Nephron progenitor cell (in vitro differentiated cells): ENCODE results near the gene COLEC12.
A peak's percentile ranks its signal among the peaks of the same experiment; 100 is the strongest.

Experiments used
- DNase-seq: peaks from one replicate; pipeline ENCODE4 v3.0.0; 2021
- H3K27ac Mint-ChIP-seq: 2 replicates; pipeline ENCODE4 v1.8.0; 2021; ENCODE audit warnings: mild to moderate bottlenecking, moderate library complexity, mixed read lengths
- H3K27me3 Mint-ChIP-seq: 2 replicates; pipeline ENCODE4 v1.8.0; 2021; ENCODE audit warnings: mild to moderate bottlenecking, low read depth, mixed read lengths; ENCODE audit not compliant: poor library complexity
- H3K36me3 Mint-ChIP-seq: 2 replicates; pipeline ENCODE4 v1.8.0; 2021; ENCODE audit warnings: low read depth, mixed read lengths
- H3K4me1 Mint-ChIP-seq: 2 replicates; pipeline ENCODE4 v1.8.0; 2021; ENCODE audit warnings: mixed read lengths
- H3K4me3 Mint-ChIP-seq: 2 replicates; pipeline ENCODE4 v1.8.0; 2021; ENCODE audit warnings: mild to moderate bottlenecking, moderate library complexity, mixed read lengths
- H3K9me3 Mint-ChIP-seq: 2 replicates; pipeline ENCODE4 v1.8.0; 2021; ENCODE audit warnings: mild to moderate bottlenecking, moderate library complexity, mixed read lengths
- TF ChIP-seq, protein P1 (sequence below): fragments of 200-600 bp; sonication (generic); IDR thresholded peaks from 2 replicates; pipeline ENCODE4 v1.5.0; 2021; ENCODE audit warnings: antibody characterized with exemption

The COLEC12 gene

DNA sequence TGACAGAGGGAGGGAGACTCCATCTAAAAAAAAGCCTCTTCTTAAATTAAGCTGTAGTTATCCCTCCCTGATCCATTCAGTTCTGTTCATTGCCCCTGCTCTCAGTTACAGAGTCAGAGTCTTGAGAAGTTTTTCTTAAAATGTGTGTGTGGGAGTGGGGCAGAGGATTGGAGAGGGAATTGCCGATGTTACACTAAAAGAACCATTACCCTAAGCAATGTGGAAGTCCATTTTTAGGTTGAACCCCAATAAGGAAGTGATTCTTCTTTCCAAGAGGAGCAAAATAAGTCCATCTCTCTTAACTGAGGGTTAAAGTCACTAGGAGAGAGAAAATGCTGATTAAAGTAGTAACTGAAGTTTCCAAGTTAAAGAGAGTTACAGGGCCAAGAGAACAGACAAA is 211.5 kb downstream of the COLEC12 start:
- Mint-ChIP-seq H3K9me3 (no peaks in the 10 kb centered on the region), H3K36me3 (no peaks in the 10 kb centered on the region), H3K4me3 (no peak overlapping the region), H3K27ac (no peak overlapping the region), H3K27me3 (peaks cover 3% of the 10 kb centered on the region), H3K4me1 (no peaks in the 10 kb centered on the region)
- no peak for DNase-seq
- TF ChIP-seq, protein P1, sequence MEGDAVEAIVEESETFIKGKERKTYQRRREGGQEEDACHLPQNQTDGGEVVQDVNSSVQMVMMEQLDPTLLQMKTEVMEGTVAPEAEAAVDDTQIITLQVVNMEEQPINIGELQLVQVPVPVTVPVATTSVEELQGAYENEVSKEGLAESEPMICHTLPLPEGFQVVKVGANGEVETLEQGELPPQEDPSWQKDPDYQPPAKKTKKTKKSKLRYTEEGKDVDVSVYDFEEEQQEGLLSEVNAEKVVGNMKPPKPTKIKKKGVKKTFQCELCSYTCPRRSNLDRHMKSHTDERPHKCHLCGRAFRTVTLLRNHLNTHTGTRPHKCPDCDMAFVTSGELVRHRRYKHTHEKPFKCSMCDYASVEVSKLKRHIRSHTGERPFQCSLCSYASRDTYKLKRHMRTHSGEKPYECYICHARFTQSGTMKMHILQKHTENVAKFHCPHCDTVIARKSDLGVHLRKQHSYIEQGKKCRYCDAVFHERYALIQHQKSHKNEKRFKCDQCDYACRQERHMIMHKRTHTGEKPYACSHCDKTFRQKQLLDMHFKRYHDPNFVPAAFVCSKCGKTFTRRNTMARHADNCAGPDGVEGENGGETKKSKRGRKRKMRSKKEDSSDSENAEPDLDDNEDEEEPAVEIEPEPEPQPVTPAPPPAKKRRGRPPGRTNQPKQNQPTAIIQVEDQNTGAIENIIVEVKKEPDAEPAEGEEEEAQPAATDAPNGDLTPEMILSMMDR = no peak

DNA sequence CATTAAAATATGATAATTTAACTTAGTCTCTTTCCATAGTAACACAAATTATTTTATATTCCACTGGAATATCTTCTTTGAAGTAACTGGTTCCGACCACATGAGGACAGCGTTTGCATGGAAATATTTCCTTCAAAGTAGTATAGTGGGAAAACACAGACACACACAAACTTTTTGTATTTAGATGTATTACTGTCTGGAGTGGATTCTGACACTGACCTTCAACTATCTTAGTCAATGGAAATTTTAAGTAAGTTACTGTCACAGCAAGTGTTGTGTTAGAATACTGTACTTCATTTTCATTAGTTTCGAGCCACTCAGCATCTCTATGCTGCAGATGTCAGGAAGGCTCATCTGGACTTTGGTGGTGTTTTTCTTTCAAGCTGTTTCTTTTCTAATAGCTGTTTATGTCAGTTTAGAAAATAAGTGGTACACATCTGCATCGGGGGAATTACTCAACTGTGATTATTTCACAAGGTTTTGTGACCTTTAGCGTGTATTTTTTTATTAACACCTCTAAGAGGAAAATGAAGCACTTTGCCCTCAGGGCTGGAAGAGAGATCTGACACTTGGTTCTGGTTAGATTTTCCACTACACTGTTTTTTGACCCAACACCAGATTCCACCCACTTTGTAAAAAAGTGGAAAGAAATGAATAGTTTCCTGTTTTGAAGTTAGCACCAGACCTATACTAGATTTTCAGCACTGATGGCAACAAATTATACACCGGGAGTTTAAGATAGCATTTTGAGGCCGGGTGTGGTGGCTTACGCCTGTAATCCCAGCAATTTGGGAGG is 213.8 kb downstream of the COLEC12 start:
- no peaks in the 10 kb centered on the region for H3K36me3 Mint-ChIP-seq
- H3K4me3 Mint-ChIP-seq = no peak overlapping the region
- no peaks in the 10 kb centered on the region for H3K9me3 Mint-ChIP-seq
- H3K27ac Mint-ChIP-seq = no peak overlapping the region
- TF ChIP-seq, protein P1 = peak; percentile 50
- DNase-seq = no peak
- H3K4me1 Mint-ChIP-seq = no peaks in the 10 kb centered on the region
- peaks cover 9% of the 10 kb centered on the region for H3K27me3 Mint-ChIP-seq

GRCh38 chr18:285817-286216 is 214.7 kb downstream of the COLEC12 start:
- TF ChIP-seq, protein P1 = no peak
- H3K36me3 Mint-ChIP-seq = no peaks in the 10 kb centered on the region
- no peaks in the 10 kb centered on the region for H3K9me3 Mint-ChIP-seq
- peaks cover 11% of the 10 kb centered on the region for H3K27me3 Mint-ChIP-seq
- H3K27ac Mint-ChIP-seq = no peak overlapping the region
- H3K4me3 Mint-ChIP-seq = no peak overlapping the region
- DNase-seq = no peak
- no peaks in the 10 kb centered on the region for H3K4me1 Mint-ChIP-seq

DNA sequence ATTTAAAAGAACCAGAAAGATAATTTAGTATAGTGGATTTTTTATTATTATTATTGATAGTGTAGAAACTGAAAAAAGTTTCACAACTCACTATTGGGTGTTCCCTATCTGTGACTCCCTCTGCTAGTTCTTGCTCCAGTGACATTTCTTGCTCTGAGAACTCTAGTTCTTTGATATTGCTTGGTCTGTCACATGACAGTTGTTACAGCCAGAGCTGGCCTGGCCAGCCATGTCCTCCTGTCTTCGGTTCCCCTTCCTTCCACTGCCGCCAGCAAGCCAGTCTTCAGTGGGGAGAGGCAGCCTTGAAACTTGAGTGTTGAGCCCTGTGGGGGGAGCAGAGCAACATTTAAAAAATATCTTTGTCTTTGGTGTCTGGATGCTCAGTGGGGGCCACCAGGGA is 225.0 kb downstream of the COLEC12 start:
- Mint-ChIP-seq H3K27ac (peak overlapping the region; percentile 33), H3K9me3 (peaks cover 10% of the 10 kb centered on the region), H3K36me3 (no peaks in the 10 kb centered on the region), H3K4me3 (no peak overlapping the region), H3K27me3 (no peaks in the 10 kb centered on the region), H3K4me1 (peaks cover 39% of the 10 kb centered on the region)
- TF ChIP-seq, protein P1 = no peak
- no peak for DNase-seq

DNA sequence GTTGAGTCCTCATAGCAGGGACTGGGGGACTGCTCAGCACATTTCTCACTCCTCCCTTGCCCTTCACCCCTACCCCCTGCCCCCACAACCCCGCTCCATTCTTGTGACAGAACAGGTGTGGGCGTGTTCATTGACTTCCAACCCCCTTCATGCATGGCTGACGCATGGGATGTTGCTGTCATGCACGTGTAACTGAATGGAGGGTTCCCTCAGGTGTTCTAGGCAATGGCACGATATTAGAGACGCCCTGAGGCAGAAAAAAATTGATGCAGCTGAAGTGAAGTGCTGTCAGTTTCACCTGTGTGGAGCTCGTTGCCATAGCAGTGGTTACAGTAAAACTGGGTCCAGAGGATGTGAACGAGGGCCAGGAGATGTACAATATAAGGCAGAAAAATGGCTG is 226.2 kb downstream of the COLEC12 start:
- no peak overlapping the region for H3K4me3 Mint-ChIP-seq
- no peak overlapping the region for H3K27ac Mint-ChIP-seq
- peaks cover 48% of the 10 kb centered on the region for H3K4me1 Mint-ChIP-seq

More for the DNA sequence above, 226.2 kb downstream of the COLEC12 start:
- Mint-ChIP-seq H3K36me3 (no peaks in the 10 kb centered on the region), H3K9me3 (peaks cover 10% of the 10 kb centered on the region), H3K27me3 (no peaks in the 10 kb centered on the region)
- TF ChIP-seq, protein P1 = no peak
- DNase-seq = no peak
